K562 (cell line): ENCODE measurements around the gene RNF17. TPM values are rescaled to one million over a fixed set of nuclear protein-coding genes. Genes with fewer than 3 reads are reported as not detected.

Experiments
- ATAC-seq: fragments of 200-7000 bp; cut with Tn5 transposase; 3 replicates; pipeline ENCODE4 v1.9.1; 2020; ENCODE audit warnings: moderate library complexity
- BruUV-seq: library from RNA; stranded (reverse); fragments of 400-500 nt; replicated peaks from 2 replicates; lab custom pipeline; 2021; lab: Mats Ljungman, UMichigan
- CTCF ChIA-PET: fragments of 300-600 bp; formaldehyde crosslinking; extraction: SDS; loops from one replicate; lab custom pipeline; 2021; ENCODE audit warnings: low intra/inter-chr PET ratio; lab: Yijun Ruan, JAX
- POLR2A ChIA-PET: fragments of 300-600, 350-650 bp; sonication (Branson Sonifier 250); formaldehyde crosslinking; extraction: SDS; loops from one replicate; lab custom pipeline; 2021; ENCODE audit warnings: antibody characterized with exemption, inconsistent platforms; lab: Yijun Ruan, JAX
- DNase-seq, 4 experiments: peaks; one replicate each; pipeline versions ENCODE4 v3.0.0 to v3.0.0-alpha.2; 2011 to 2018; ENCODE audit warnings: low spot score in 3 of 4, mixed read lengths in 3 of 4; ENCODE audit errors: extremely low read depth in 1 of 4
- FAIRE-seq: peaks from 2 replicates; lab custom pipeline; 2011; peaks lifted over from hg19 to GRCh38; lab: Jason Lieb, UNC
- H2AFZ ChIP-seq: 2 replicates; pipeline ENCODE4 v1.6.0; 2011; ENCODE audit warnings: low read depth, low read length, control low read depth, inconsistent platforms
- H3K27ac ChIP-seq: fragments of 200-600 bp; 3 replicates; pipeline ENCODE4 v1.8.0; 2011; ENCODE audit warnings: low read depth, mild to moderate bottlenecking, control low read depth, inconsistent platforms, low read length, moderate library complexity, mixed read lengths; ENCODE audit errors: extremely low read depth
- H3K27me3 ChIP-seq, 2 experiments: fragments of 300-600 bp in 1 of 2; 2 replicates in 1 of 2; 3 replicates in 1 of 2; pipeline versions ENCODE4 v1.6.0 to v1.8.0; 2011; ENCODE audit warnings: inconsistent platforms in 2 of 2, low read length in 2 of 2, mild to moderate bottlenecking in 1 of 2, mixed read lengths in 1 of 2, moderate library complexity in 1 of 2; ENCODE audit not compliant: control insufficient read depth in 2 of 2, insufficient read depth in 2 of 2
- H3K36me3 ChIP-seq: fragments of 300-600 bp; 3 replicates; pipeline ENCODE4 v1.8.0; 2011; ENCODE audit warnings: mild to moderate bottlenecking, low read length, inconsistent platforms; ENCODE audit not compliant: control insufficient read depth, insufficient read depth
- H3K4me1 ChIP-seq, 2 experiments: fragments of 200-600 bp in 1 of 2; replicated peaks in 1 of 2; 2 replicates in 1 of 2; 3 replicates in 1 of 2; pipeline versions ENCODE4 v1.5.1 to v1.8.0; 2011; ENCODE audit warnings: inconsistent platforms in 2 of 2, low read length in 2 of 2, mild to moderate bottlenecking in 1 of 2, mixed read lengths in 1 of 2, moderate library complexity in 1 of 2; ENCODE audit not compliant: control insufficient read depth in 2 of 2, insufficient read depth in 2 of 2
- H3K4me2 ChIP-seq: 2 replicates; pipeline ENCODE4 v1.6.1; 2011; ENCODE audit warnings: low read length, control low read depth, inconsistent platforms, mixed read lengths; ENCODE audit not compliant: insufficient read depth
- H3K4me3 ChIP-seq: fragments of 200-600 bp; sonication (generic), shearing (Covaris generic); 2 replicates; pipeline ENCODE4 v1.5.1; 2016; ENCODE audit warnings: control low read depth, inconsistent platforms
- H3K79me2 ChIP-seq: fragments of 200-600 bp; 3 replicates; pipeline ENCODE4 v1.8.0; 2011; ENCODE audit warnings: low read length, inconsistent platforms; ENCODE audit not compliant: control insufficient read depth, insufficient read depth
- H3K9ac ChIP-seq, 2 experiments: 2 replicates each; pipeline versions ENCODE4 v1.6.0 to v1.6.1; 2011; ENCODE audit warnings: low read depth in 2 of 2, low read length in 2 of 2, control low read depth in 1 of 2, inconsistent platforms in 1 of 2, mild to moderate bottlenecking in 1 of 2, mixed read lengths in 1 of 2; ENCODE audit not compliant: insufficient read depth in 1 of 2
- H3K9me1 ChIP-seq: one replicate; pipeline ENCODE4 v1.6.0; 2011; ENCODE audit warnings: inconsistent platforms, mild to moderate bottlenecking, low read length, moderate library complexity; ENCODE audit not compliant: control insufficient read depth, insufficient read depth
- H3K9me3 ChIP-seq: replicated peaks from 2 replicates; pipeline ENCODE4 v1.5.1; 2011; ENCODE audit warnings: low read depth, low read length, inconsistent platforms; ENCODE audit not compliant: control insufficient read depth, insufficient read depth
- H4K20me1 ChIP-seq: replicated peaks from 2 replicates; pipeline ENCODE4 v1.6.1; 2011; ENCODE audit warnings: low read length, inconsistent platforms, mixed read lengths; ENCODE audit not compliant: control insufficient read depth, insufficient read depth
- ARID1B ChIP-seq: fragments of 450-650 bp; IDR thresholded peaks from 2 replicates; pipeline ENCODE4 v1.6.1; 2016; ENCODE audit warnings: antibody characterized with exemption, mild to moderate bottlenecking, inconsistent platforms
- CBFA2T2 ChIP-seq: fragments of 450-650 bp; conservative IDR thresholded peaks from 2 replicates; pipeline ENCODE4 v1.6.1; 2017; ENCODE audit warnings: mild to moderate bottlenecking
- CBX5 ChIP-seq: IDR thresholded peaks from 2 replicates; pipeline ENCODE4 v1.6.1; 2014; ENCODE audit warnings: low read depth, borderline replicate concordance
- DDX20 ChIP-seq: fragments of 450-650 bp; IDR thresholded peaks from 2 replicates; pipeline ENCODE4 v1.6.1; 2016; ENCODE audit warnings: missing genetic modification characterization, low read depth, mild to moderate bottlenecking, missing compliant biosample characterization, moderate library complexity
- ELF4 ChIP-seq: fragments of 450-650 bp; formaldehyde crosslinking; IDR thresholded peaks from 2 replicates; pipeline ENCODE4 v1.4.0; 2022; ENCODE audit warnings: missing genetic modification characterization
- RNF2 ChIP-seq: sonication (generic); IDR thresholded peaks from 2 replicates; pipeline ENCODE4 v1.6.1; 2016
- SREBF2 ChIP-seq: sonication (generic); formaldehyde crosslinking; IDR thresholded peaks from 2 replicates; pipeline ENCODE4 v1.4.0; 2020; ENCODE audit warnings: mild to moderate bottlenecking, missing genetic modification reagents
- ZBED1 ChIP-seq: IDR thresholded peaks from 2 replicates; pipeline ENCODE4 v1.6.1; 2014
- ZNF121 ChIP-seq: sonication (generic); formaldehyde crosslinking; conservative IDR thresholded peaks from 2 replicates; pipeline ENCODE4 v1.8.0; 2022; ENCODE audit warnings: missing genetic modification reagents
- ZNF217 ChIP-seq: sonication (generic); formaldehyde crosslinking; IDR thresholded peaks from 2 replicates; pipeline ENCODE4 v1.8.0; 2022; ENCODE audit warnings: mild to moderate bottlenecking, missing genetic modification reagents
- ZNF274 ChIP-seq: IDR thresholded peaks from 2 replicates; pipeline ENCODE4 v1.6.1; 2011; ENCODE audit warnings: low read depth, mild to moderate bottlenecking, low read length, moderate library complexity, borderline replicate concordance
- whole genome bisulfite sequencing: fragments of 100-300 bp; shearing (Covaris generic); methylation state at CpG from one replicate; pipeline ENCODE4 v1.1.6; 2016; ENCODE audit warnings: low coverage, mixed read lengths; ENCODE audit not compliant: insufficient coverage; ENCODE audit errors: missing lambda C conversion rate; 5-methylcytosine and 5-hydroxymethylcytosine counted together
- in situ Hi-C: fragments of 300-500 bp; cut with MboI; formaldehyde crosslinking; loops from 4 replicates; pipeline ENCODE4 v1.15.0; 2018; ENCODE audit warnings: inconsistent platforms, mixed read lengths
- intact Hi-C: fragments of 100-400 bp; cut with micrococcal nuclease; formaldehyde crosslinking; loops from 2 replicates; pipeline ENCODE4 v1.14.2; 2022
- polyA plus RNA-seq, 8 experiments: library from polyadenylated mRNA; depleted of rRNA in 4 of 8; stranded (reverse) in 5 of 8; unstranded in 3 of 8; fragments of >200 nt; fragmentation: Nextera tagmentation in 2 of 8; fragmentation: Illumina TruSeq in 1 of 8; extraction: Ambion mirVana in 2 of 8; extraction: Trizol in 1 of 8; gene quantifications; 2 replicates each; pipeline versions ENCODE4 v1.2.1 to v1.2.3, GENCODE V29; 2011 to 2014; ENCODE audit warnings: inconsistent platforms in 1 of 8, missing spikeins in 1 of 8
- total RNA-seq, 7 experiments: library from RNA; depleted of rRNA in 6 of 7; stranded (reverse); fragments of >200 nt in 6 of 7; fragmentation: Illumina TruSeq in 2 of 7; extraction: Trizol in 2 of 7; gene quantifications; 2 replicates each; pipeline versions ENCODE4 v1.2.1 to v1.2.3, GENCODE V29; 2011 to 2021; ENCODE audit warnings: low replicate concordance in 1 of 7

Gene RNF17
- total and polyA plus RNA-seq, 9 of the 15 experiments (the other 6 are each of a cell fraction or from before 2014, with no cell fraction given): 0.11 to 0.90 (median 0.58) TPM

DNA sequence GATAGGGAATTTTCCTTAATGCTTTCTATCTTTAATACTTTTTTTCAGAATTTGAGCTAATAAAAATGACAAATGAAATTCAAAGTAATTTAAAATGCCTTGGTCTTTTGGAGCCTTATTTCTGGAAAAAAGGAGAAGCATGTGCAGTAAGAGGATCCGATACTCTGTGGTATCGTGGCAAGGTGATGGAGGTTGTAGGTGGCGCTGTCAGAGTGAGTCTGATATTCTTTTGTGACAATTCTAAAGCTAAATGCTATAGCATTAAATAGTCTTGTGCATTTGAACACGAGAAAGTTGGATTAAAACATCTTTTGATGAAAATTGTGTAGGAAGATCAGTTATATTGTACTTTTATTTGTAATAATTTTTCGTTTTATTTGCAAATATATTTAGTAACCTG is 95.0 kb downstream of the RNF17 start:
- Histone ChIP-seq H2AFZ (no peak overlapping the region), H3K4me1 (peaks cover 0 to 1% of the 10 kb centered on the region in 2 experiments; a peak in 2 of 5 replicates)
- TF ChIP-seq CBX5 (no peak), ZNF274 (no peak), SREBF2 (CRISPR knock-in tag) (no peak), DDX20 (no peak), ARID1B (no peak), RNF2 (no peak), CBFA2T2 (no peak), ELF4 (CRISPR knock-in tag) (no peak)
- TF ChIP-seq, all 486 proteins: peak for 0
- H3K27me3 ChIP-seq: no peaks in the 10 kb centered on the region
- ATAC-seq (no peak), DNase-seq (no peak), FAIRE-seq (no peak)
- CTCF ChIA-PET: no interaction called here
- no peaks in the 10 kb centered on the region for H3K9me1 ChIP-seq
- in situ Hi-C loops (no loop called here), intact Hi-C loops (no loop called here)
- H3K4me2 ChIP-seq: no peak overlapping the region
- POLR2A ChIA-PET: no interaction called here
- no peaks in the 10 kb centered on the region; the same call in 2 of the 3 replicates for H3K36me3 ChIP-seq
- no peak overlapping the region for H3K27ac ChIP-seq
- H3K79me2 ChIP-seq: no peaks in the 10 kb centered on the region
- 29% methylated on average over 5 of the region's 5 CpGs for WGBS
- no TSS peak for BruUV-seq
- H3K9ac ChIP-seq: no peak overlapping the region
- no peaks in the 10 kb centered on the region for H4K20me1 ChIP-seq
- H3K4me3 ChIP-seq: no peak overlapping the region
- H3K9me3 ChIP-seq: peaks cover 6% of the 10 kb centered on the region; the same call in 1 of the 2 replicates

DNA sequence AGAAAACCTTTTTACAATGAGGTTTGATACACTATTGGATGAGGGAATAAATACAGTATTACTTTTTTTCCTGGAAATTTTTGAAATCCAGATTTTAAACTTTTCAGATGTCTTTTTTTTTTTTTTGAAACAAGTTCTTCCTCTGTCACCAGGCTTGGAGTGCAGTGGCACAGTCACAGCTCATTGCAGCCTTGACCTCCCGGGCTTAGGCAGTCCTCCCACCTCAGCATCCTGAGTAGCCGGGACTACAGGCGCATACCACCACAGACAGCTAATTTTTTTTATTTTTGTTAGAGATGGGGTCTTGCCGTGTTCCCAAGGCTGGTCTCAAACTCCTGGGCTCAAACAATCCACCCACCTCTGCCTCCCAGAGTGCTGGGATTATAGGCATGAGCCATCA is 96.8 kb downstream of the RNF17 start:
- Histone ChIP-seq H2AFZ (no peak overlapping the region), H3K4me2 (no peak overlapping the region), H3K4me3 (no peak overlapping the region), H3K9ac (no peak overlapping the region), H3K27ac (no peak overlapping the region), H3K79me2 (no peaks in the 10 kb centered on the region), H3K27me3 (no peaks in the 10 kb centered on the region), H4K20me1 (no peaks in the 10 kb centered on the region), H3K9me3 (peaks cover 6% of the 10 kb centered on the region; the same call in 1 of the 2 replicates), H3K36me3 (no peaks in the 10 kb centered on the region; the same call in 2 of the 3 replicates), H3K4me1 (peaks cover 0 to 6% of the 10 kb centered on the region in 2 experiments; a peak in 2 of 5 replicates), H3K9me1 (no peaks in the 10 kb centered on the region)
- no peak for ATAC-seq
- DNase-seq: no peak
- in situ Hi-C loops: no loop called here
- BruUV-seq: no TSS peak
- ChIA-PET CTCF (no interaction called here), POLR2A (no interaction called here)
- WGBS: 73% methylated on average over 2 of the region's 4 CpGs
- FAIRE-seq: no peak
- intact Hi-C loops: no loop called here
- TF ChIP-seq ZNF217 (CRISPR knock-in tag) (no peak), ZNF121 (CRISPR knock-in tag) (no peak), ZBED1 (no peak)
